ENCODE measurements around the gene HOXC4.
"Not testable (repeated sequence)": the region's sequence is repeated elsewhere in the genome, so short reads cannot be mapped to it uniquely, and the experiment has no call there.

Gene HOXC4

GRCh38 chr12:54089465-54089864 lies 35.8 kb downstream of the HOXC4 start:
- not testable (repeated sequence) for H3K4me3 Mint-ChIP-seq; H3K4me1 Mint-ChIP-seq (ENCODE audit: low read depth); H3K9me3 Mint-ChIP-seq; H3K27ac Mint-ChIP-seq; DNase-seq; H3K36me3 Mint-ChIP-seq (ENCODE audit: low read depth)
- peaks cover 44% of the 10 kb centered on the region for H3K27me3 Mint-ChIP-seq

GRCh38 chr12:54090312-54090711 lies 36.7 kb downstream of the HOXC4 start:
- not testable (repeated sequence) for DNase-seq; H3K9me3 Mint-ChIP-seq; H3K27ac Mint-ChIP-seq; H3K4me1 Mint-ChIP-seq (ENCODE audit: low read depth); H3K36me3 Mint-ChIP-seq (ENCODE audit: low read depth)
- peak overlapping the region; percentile 65 for H3K4me3 Mint-ChIP-seq
- H3K27me3 Mint-ChIP-seq: peaks cover 49% of the 10 kb centered on the region

- not testable (repeated sequence) for H3K4me3 Mint-ChIP-seq; H3K27ac Mint-ChIP-seq; DNase-seq; H3K4me1 Mint-ChIP-seq (ENCODE audit: low read depth); H3K36me3 Mint-ChIP-seq (ENCODE audit: low read depth); H3K9me3 Mint-ChIP-seq
- peaks cover 57% of the 10 kb centered on the region for H3K27me3 Mint-ChIP-seq
Observed at GRCh38 chr12:54092943-54093342, 39.3 kb downstream of the HOXC4 start.

GRCh38 chr12:54095928-54096327 lies 42.3 kb downstream of the HOXC4 start:
- peaks cover 48% of the 10 kb centered on the region for H3K27me3 Mint-ChIP-seq
- not testable (repeated sequence) for H3K27ac Mint-ChIP-seq, H3K4me3 Mint-ChIP-seq

GRCh38 chr12:54098644-54099043 lies 45.0 kb downstream of the HOXC4 start:
- peaks cover 49% of the 10 kb centered on the region for H3K27me3 Mint-ChIP-seq
- H3K9me3 Mint-ChIP-seq; H3K36me3 Mint-ChIP-seq (ENCODE audit: low read depth); DNase-seq; H3K4me1 Mint-ChIP-seq (ENCODE audit: low read depth); H3K4me3 Mint-ChIP-seq; H3K27ac Mint-ChIP-seq: not testable (repeated sequence)

More at GRCh38 chr12:54095928-54096327, 42.3 kb downstream of the HOXC4 start:
- not testable (repeated sequence) for H3K9me3 Mint-ChIP-seq; H3K36me3 Mint-ChIP-seq (ENCODE audit: low read depth); DNase-seq; H3K4me1 Mint-ChIP-seq (ENCODE audit: low read depth)

GRCh38 chr12:54100588-54100987 lies 47.0 kb downstream of the HOXC4 start:
- DNase-seq; H3K4me3 Mint-ChIP-seq; H3K36me3 Mint-ChIP-seq (ENCODE audit: low read depth); H3K9me3 Mint-ChIP-seq; H3K27ac Mint-ChIP-seq; H3K4me1 Mint-ChIP-seq (ENCODE audit: low read depth): not testable (repeated sequence)
- peaks cover 56% of the 10 kb centered on the region for H3K27me3 Mint-ChIP-seq

GRCh38 chr12:54102223-54102622 lies 48.6 kb downstream of the HOXC4 start:
- H3K27me3 Mint-ChIP-seq: peaks cover 70% of the 10 kb centered on the region
- not testable (repeated sequence) for H3K4me1 Mint-ChIP-seq (ENCODE audit: low read depth); DNase-seq; H3K27ac Mint-ChIP-seq; H3K4me3 Mint-ChIP-seq; H3K36me3 Mint-ChIP-seq (ENCODE audit: low read depth); H3K9me3 Mint-ChIP-seq

GRCh38 chr12:54103827-54104226 lies 50.2 kb downstream of the HOXC4 start:
- peaks cover 74% of the 10 kb centered on the region for H3K27me3 Mint-ChIP-seq
- H3K36me3 Mint-ChIP-seq (ENCODE audit: low read depth); H3K4me3 Mint-ChIP-seq; H3K9me3 Mint-ChIP-seq; H3K27ac Mint-ChIP-seq; H3K4me1 Mint-ChIP-seq (ENCODE audit: low read depth); DNase-seq: not testable (repeated sequence)
